Aorta (tissue), 5 donors: Measurements from ENCODE around the gene NOD1. TPM values are rescaled to one million over a fixed set of nuclear protein-coding genes. Genes with fewer than 3 reads are reported as not detected.
A peak's percentile ranks its signal among the peaks of the same experiment; 100 is the strongest.
"Not testable (repeated sequence)": the region's sequence is repeated elsewhere in the genome, so short reads cannot be mapped to it uniquely, and the experiment has no call there.

Source experiments
- ATAC-seq: fragments of 200-7000 bp; cut with Tn5 transposase; one replicate; pipeline ENCODE4 v1.9.1; 2022; ENCODE audit warnings: moderate library complexity; ENCODE audit not compliant: low FRiP score
- DNase-seq, 2 donors: peaks; one replicate each; pipeline ENCODE4 v3.0.0-alpha.2; 2020
- H3K27ac ChIP-seq, 2 donors: one replicate each; pipeline ENCODE4 v1.5.1; 2013; ENCODE audit warnings: low read length in 2 of 2, mild to moderate bottlenecking in 2 of 2, moderate library complexity in 2 of 2, control low read depth in 1 of 2, inconsistent platforms in 1 of 2, low read depth in 1 of 2
- H3K27me3 ChIP-seq, 2 donors: one replicate each; pipeline ENCODE4 v1.6.1; 2013; ENCODE audit warnings: control low read depth in 1 of 2, low read length in 1 of 2, mild to moderate bottlenecking in 1 of 2, moderate library complexity in 1 of 2; ENCODE audit not compliant: insufficient read depth in 2 of 2, control insufficient read depth in 1 of 2
- H3K36me3 ChIP-seq, 2 donors: one replicate each; pipeline ENCODE4 v1.6.1; 2013; ENCODE audit warnings: control low read depth in 1 of 2, low read length in 1 of 2, mild to moderate bottlenecking in 1 of 2; ENCODE audit not compliant: insufficient read depth in 2 of 2, control insufficient read depth in 1 of 2
- H3K4me1 ChIP-seq, 2 donors: one replicate each; pipeline ENCODE4 v1.6.1; 2013; ENCODE audit warnings: low read length in 2 of 2, control low read depth in 1 of 2, mild to moderate bottlenecking in 1 of 2, moderate library complexity in 1 of 2; ENCODE audit not compliant: insufficient read depth in 2 of 2, control insufficient read depth in 1 of 2
- H3K4me3 ChIP-seq, 2 donors: one replicate each; pipeline ENCODE4 v1.5.1; 2013; ENCODE audit warnings: low read length in 2 of 2, control low read depth in 1 of 2, mild to moderate bottlenecking in 1 of 2
- H3K9me3 ChIP-seq: one replicate; pipeline ENCODE4 v1.6.1; 2013; ENCODE audit warnings: mild to moderate bottlenecking, low read length; ENCODE audit not compliant: control insufficient read depth
- WGBS, 2 donors: extraction: QIAGEN DNeasy Blood & Tissue Kit; methylation state at CpG; one replicate each; pipeline ENCODE4 v1.1.7; 2013; 5-methylcytosine and 5-hydroxymethylcytosine counted together
- intact Hi-C, 2 donors: fragments of 100-400 bp; cut with DNase I; formaldehyde crosslinking; loops; one replicate each; pipeline versions ENCODE4 v1.14.2 to v1.15.0; 2022
- long read RNA-seq, 2 donors: library from polyadenylated mRNA; unstranded; transcript quantifications; one replicate each; pipeline ENCODE4 v2.0.0, GENCODE V29; 2020 to 2021
- polyA plus RNA-seq, 2 donors: library from polyadenylated mRNA; stranded (reverse); fragments of 200-250 nt; gene quantifications; one replicate each; pipeline ENCODE4 v1.2.3, GENCODE V29; 2013
- total RNA-seq, 2 donors: library from RNA; stranded (reverse); fragmentation: NEBNext Ultra II Directional; extraction: Animal tissue kit (Norgen Biotek cat#: 25700); gene quantifications; one replicate each; pipeline ENCODE4 v1.2.1, GENCODE V29; 2021
- donor health status: healthy with polysubstance abuse.
- donor health status: Bipolar disorder and iron deficiency.
- donor health status: DM: no; HTN: no; CAD: no.
- donor health status: DM: no; HTN: no; CAD: no.
- donor health status: DM: yes; HTN: yes; CAD: no.

NOD1 gene, protein sequence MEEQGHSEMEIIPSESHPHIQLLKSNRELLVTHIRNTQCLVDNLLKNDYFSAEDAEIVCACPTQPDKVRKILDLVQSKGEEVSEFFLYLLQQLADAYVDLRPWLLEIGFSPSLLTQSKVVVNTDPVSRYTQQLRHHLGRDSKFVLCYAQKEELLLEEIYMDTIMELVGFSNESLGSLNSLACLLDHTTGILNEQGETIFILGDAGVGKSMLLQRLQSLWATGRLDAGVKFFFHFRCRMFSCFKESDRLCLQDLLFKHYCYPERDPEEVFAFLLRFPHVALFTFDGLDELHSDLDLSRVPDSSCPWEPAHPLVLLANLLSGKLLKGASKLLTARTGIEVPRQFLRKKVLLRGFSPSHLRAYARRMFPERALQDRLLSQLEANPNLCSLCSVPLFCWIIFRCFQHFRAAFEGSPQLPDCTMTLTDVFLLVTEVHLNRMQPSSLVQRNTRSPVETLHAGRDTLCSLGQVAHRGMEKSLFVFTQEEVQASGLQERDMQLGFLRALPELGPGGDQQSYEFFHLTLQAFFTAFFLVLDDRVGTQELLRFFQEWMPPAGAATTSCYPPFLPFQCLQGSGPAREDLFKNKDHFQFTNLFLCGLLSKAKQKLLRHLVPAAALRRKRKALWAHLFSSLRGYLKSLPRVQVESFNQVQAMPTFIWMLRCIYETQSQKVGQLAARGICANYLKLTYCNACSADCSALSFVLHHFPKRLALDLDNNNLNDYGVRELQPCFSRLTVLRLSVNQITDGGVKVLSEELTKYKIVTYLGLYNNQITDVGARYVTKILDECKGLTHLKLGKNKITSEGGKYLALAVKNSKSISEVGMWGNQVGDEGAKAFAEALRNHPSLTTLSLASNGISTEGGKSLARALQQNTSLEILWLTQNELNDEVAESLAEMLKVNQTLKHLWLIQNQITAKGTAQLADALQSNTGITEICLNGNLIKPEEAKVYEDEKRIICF
- total RNA-seq (10 to 100 TPM; 18.5 to 38.4 TPM), polyA plus RNA-seq (10 to 100 TPM in 1 of 2 donors, 1 to 10 TPM in 1; 2.4 to 19.9 TPM)
- long read RNA-seq, donor 1, full-length matches to known transcripts = 9 of 60 reads
- long read RNA-seq, donor 1, partial matches to known transcripts = 26 of 60 reads
- long read RNA-seq, donor 1, other reads (novel, unspliced or antisense) = 25 of 60 reads
- long read RNA-seq, donor 2, full-length matches to known transcripts = 6 of 44 reads
- long read RNA-seq, donor 2, partial matches to known transcripts = 18 of 44 reads
- long read RNA-seq, donor 2, other reads (novel, unspliced or antisense) = 20 of 44 reads

DNA sequence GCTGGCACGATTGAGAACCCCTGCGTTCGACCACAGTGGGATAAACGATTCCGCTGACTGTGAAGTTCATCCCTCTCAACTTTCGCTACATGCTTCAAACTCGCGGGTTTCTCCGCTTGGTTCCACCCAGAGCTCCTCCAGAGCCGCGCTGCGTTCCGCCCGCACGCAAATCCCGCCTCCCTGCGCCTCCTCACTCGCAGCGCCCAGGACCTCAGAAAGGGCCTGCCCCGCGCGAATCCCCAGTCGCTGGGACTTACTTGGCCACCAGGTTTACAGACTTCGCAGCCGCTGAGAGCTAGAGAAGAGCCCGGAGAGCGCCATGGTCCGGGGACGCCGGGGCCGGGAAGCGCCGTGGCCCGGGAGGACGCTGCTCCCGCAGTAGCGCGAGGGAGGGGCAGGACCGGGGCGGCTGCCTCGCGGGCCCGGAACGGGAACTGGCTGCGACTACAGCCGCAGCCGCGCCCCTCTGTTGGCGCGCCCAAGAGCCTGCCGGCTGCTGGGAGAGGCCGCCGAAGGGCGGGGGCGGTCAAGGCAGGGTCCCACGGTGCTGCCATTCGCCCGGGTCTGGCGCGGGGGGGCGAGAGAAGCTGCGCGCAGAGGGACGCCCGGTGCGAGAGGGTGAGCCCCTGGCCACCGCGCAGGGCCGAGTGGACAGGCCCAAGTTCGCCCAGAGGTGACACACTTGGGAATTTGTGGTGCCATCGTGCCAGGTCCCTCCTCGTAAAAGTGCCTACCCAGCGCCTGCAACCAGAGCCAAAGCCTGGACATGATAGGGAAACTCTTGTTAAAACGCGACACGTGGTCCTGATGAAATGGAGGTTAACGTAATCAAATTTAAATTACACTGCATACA is at the start of gene NOD1:
Gene NOD1 (minus strand): TSS at position 436 of the 853 bp plus-strand sequence. CDS start 21,863 bp downstream, outside the sequence.
- peak; percentile 88 to 91 for DNase-seq
- intact Hi-C loops = loop anchor here in 1 of 2 donors (2.0 kb wide), 1 partner anchor 26 kb away; the partner anchor contains the start of gene GGCT
- no peaks in the 10 kb centered on the region for H3K4me1 ChIP-seq

DNA sequence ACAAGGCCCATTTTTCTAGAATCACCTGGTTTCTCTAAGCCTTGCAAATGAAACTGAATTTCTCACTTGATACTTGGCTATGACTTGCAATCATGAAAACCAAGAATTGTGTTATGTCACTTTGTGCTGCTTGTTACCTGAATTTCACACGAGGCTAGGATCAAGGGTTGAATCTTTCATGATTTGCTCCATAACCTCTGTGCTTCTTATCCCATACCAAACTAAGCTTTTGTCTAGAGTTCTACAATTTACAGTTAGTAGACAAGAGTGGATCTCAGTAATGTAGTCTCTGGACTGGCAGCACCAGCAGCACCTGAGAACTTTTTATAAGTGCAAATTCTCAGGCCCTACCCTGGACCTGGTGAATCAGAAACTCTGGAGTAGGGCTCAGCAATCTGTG is 48.7 kb upstream of the NOD1 start:
- intact Hi-C loops, H3K36me3 ChIP-seq, ATAC-seq, H3K27ac ChIP-seq, H3K4me3 ChIP-seq, H3K9me3 ChIP-seq, H3K4me1 ChIP-seq, H3K27me3 ChIP-seq, DNase-seq: not testable (repeated sequence)
- 82 to 90% methylated on average over 1 of the region's 1 CpG for WGBS, 2 donors

More for the DNA sequence above, at the start of gene NOD1:
- Histone ChIP-seq H3K27ac (peak within 1 kb of the TSS; percentile 25 to 77), H3K4me3 (peak within 1 kb of the TSS; percentile 22 to 72), H3K36me3 (no peaks in the 10 kb centered on the region), H3K9me3 (no peaks in the 10 kb centered on the region), H3K27me3 (no peaks in the 10 kb centered on the region)
- ATAC-seq = peak; percentile 96
- 0 to 1% methylated on average over 73 to 77 of the region's 77 CpGs for WGBS, 2 donors

DNA sequence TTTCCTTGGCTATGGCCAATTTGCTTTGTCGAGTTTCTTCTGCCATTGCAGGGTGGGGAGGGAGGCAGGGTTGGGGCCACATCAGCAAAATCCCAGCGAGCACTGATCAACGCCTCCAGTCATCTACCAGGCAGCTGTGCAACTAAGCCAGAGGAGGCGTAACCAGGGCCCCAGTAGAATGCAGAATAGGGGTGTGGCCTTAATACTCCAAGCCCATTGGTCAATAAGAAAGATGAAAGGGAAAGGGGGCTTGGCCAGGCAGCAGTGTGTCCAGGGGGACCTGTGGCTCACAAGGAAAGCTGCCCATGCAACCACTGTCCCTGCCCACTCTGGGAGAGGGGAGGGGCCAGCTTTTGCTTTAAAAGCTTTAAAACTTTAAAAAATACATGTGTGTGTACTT is 47.6 kb upstream of the NOD1 start:
- 90 to 95% methylated on average over 4 of the region's 4 CpGs for WGBS, 2 donors
- ATAC-seq = no peak
- no peaks in the 10 kb centered on the region for H3K9me3 ChIP-seq
- H3K4me3 ChIP-seq = no peak overlapping the region
- intact Hi-C loops = no loop called here
- H3K36me3 ChIP-seq = no peaks in the 10 kb centered on the region
- no peak overlapping the region for H3K27ac ChIP-seq
- H3K27me3 ChIP-seq = no peaks in the 10 kb centered on the region
- DNase-seq = no peak
- H3K4me1 ChIP-seq = no peaks in the 10 kb centered on the region

DNA sequence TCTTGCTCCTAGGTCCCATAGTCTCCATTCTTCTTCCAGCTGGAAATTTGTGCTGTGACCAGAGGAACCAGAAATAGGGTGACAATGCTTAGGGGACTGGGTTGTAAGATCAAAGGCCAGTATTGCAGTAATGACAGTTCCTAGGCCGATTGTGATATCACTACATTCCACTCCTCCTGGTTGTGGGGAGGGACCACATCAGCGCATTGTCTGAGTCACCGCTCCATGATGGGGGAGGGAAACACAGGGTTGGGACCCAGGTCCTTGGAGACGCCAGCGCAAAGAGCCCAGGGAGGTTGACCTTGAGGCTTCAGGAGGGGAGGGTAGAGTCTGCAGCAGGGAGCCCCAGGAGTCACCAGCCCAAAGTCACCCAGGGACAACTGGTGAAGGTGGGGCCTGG is 46.8 kb upstream of the NOD1 start:
- ATAC-seq (no peak), DNase-seq (no peak)
- no peak overlapping the region for H3K4me3 ChIP-seq

DNA sequence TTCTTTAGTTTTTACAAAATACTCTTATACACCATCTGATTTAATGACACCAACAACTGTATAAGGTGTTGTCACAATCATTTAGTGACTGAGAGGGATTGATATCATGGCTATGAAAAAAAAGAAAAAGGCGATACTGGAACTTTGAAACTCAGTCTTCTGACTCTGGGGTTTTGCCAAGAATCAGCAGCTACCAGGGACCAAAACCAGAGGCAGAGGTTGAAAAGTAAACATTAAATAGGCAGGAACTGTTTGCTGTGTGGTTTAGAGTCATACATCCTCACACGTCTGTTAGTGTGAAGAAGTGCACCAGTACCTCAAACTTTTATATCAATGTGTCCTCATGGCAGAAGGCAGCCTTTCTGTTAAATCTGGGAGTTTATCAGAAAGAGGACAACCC is 46.0 kb upstream of the NOD1 start:
- DNase-seq (no peak), ATAC-seq (no peak)
- intact Hi-C loops = no loop called here
- H3K4me3 ChIP-seq = no peak overlapping the region
- H3K4me1 ChIP-seq = no peaks in the 10 kb centered on the region
- no peaks in the 10 kb centered on the region for H3K27me3 ChIP-seq
- H3K36me3 ChIP-seq = no peaks in the 10 kb centered on the region
- H3K9me3 ChIP-seq = no peaks in the 10 kb centered on the region
- H3K27ac ChIP-seq = no peak overlapping the region
- 76 to 80% methylated on average over 2 of the region's 2 CpGs for WGBS, 2 donors

More for the DNA sequence above, 46.8 kb upstream of the NOD1 start:
- Histone ChIP-seq H3K27me3 (no peaks in the 10 kb centered on the region), H3K36me3 (no peaks in the 10 kb centered on the region), H3K4me1 (no peaks in the 10 kb centered on the region), H3K27ac (no peak overlapping the region), H3K9me3 (no peaks in the 10 kb centered on the region)
- intact Hi-C loops = no loop called here
- 92 to 95% methylated on average over 5 of the region's 5 CpGs for WGBS, 2 donors

DNA sequence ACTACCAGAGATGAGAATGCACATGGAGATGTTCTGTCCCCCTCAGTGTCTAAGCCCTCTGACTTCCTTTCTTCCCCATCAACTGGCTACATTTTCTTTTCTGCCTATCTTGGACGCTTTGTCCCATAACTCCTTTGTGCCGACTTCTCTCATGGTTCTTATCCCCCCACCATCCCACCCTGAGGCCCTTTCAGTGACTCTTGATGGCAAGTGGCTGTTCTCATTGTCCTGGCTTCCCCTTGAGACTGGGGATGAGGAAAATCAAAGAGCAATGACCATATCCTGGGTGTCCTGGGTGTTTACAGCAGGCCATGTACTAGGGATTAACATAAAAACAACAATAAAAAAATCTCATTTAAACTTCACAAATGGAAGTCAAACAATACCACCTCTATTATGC is 44.9 kb upstream of the NOD1 start:
- Histone ChIP-seq H3K4me3 (no peak overlapping the region), H3K4me1 (no peaks in the 10 kb centered on the region), H3K27me3 (no peaks in the 10 kb centered on the region), H3K27ac (no peak overlapping the region), H3K9me3 (no peaks in the 10 kb centered on the region), H3K36me3 (no peaks in the 10 kb centered on the region)
- ATAC-seq (no peak), DNase-seq (no peak)
- 87 to 89% methylated on average over 2 of the region's 2 CpGs for WGBS, 2 donors
- intact Hi-C loops = no loop called here

DNA sequence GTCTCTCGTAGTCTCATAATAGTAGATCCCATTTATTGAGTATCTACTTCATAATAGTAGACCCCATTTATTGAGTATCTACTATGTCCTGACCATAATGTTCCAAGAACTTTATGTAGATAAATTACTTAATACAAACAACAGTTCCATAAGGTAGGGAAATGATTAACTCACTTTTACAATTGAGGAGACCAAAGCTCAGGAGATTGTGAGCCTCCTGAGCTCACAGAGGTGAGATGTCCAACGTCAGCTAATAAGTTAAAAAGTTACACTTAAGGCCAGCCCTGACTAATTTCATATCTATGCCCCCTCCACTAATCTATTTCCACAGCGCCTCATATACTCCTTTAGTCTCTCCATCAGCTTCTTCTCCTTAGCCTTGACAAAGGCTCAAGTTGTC is 43.6 kb upstream of the NOD1 start:
- Histone ChIP-seq H3K9me3 (no peaks in the 10 kb centered on the region), H3K4me3 (no peak overlapping the region), H3K36me3 (no peaks in the 10 kb centered on the region), H3K27me3 (no peaks in the 10 kb centered on the region), H3K27ac (no peak overlapping the region), H3K4me1 (no peaks in the 10 kb centered on the region)
- no peak for DNase-seq
- ATAC-seq = no peak
- WGBS, 2 donors = 98% methylated on average over 3 of the region's 3 CpGs
- intact Hi-C loops = no loop called here

DNA sequence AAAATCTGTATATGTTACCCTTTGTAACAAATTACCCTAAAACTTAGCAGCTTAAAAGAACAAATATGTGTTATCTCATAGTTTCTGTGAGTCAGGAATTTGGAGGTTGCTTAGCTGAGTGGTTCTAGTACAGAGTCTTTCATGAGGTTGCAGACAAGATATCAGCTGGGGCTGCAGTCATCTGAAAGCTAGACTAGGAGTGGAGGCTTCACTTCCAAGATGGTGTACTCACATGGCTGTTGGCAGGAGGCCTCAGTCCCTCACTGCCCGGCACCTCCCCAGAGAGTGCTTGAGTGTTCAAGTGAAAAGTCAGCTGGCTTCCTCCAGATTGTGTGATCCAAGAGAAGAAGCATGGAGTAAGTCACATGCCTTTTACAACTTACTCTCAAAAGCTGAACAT is 42.9 kb upstream of the NOD1 start:
- no peaks in the 10 kb centered on the region for H3K9me3 ChIP-seq
- intact Hi-C loops = no loop called here
- H3K27me3 ChIP-seq = no peaks in the 10 kb centered on the region
- H3K4me1 ChIP-seq = no peaks in the 10 kb centered on the region
- ATAC-seq = peak; percentile 80
- no peak overlapping the region for H3K4me3 ChIP-seq
- no peak overlapping the region for H3K27ac ChIP-seq
- no peaks in the 10 kb centered on the region for H3K36me3 ChIP-seq
- peak; percentile 69 to 81 for DNase-seq
- 26 to 29% methylated on average over 1 of the region's 1 CpG for WGBS, 2 donors
